HUES6 (cell line): ENCODE measurements around the gene IFITM5.
"Not testable (repeated sequence)": the region's sequence is repeated elsewhere in the genome, so short reads cannot be mapped to it uniquely, and the experiment has no call there.

Source experiments
- H3K27ac ChIP-seq: 2 replicates; pipeline ENCODE4 v1.7.0; 2013; ENCODE audit warnings: low read depth, mild to moderate bottlenecking, low read length, inconsistent platforms
- H3K27me3 ChIP-seq: 2 replicates; pipeline ENCODE4 v1.6.1; 2013; ENCODE audit warnings: low read length; ENCODE audit not compliant: control insufficient read depth, insufficient read depth
- H3K36me3 ChIP-seq: 2 replicates; pipeline ENCODE4 v1.6.1; 2013; ENCODE audit warnings: low read length; ENCODE audit not compliant: control insufficient read depth, insufficient read depth
- H3K4me1 ChIP-seq: 2 replicates; pipeline ENCODE4 v1.6.1; 2013; ENCODE audit warnings: low read length; ENCODE audit not compliant: control insufficient read depth, insufficient read depth
- H3K4me3 ChIP-seq: 2 replicates; pipeline ENCODE4 v1.5.1; 2013; ENCODE audit warnings: low read depth, low read length
- H3K9ac ChIP-seq: one replicate; pipeline ENCODE4 v1.6.1; 2013; ENCODE audit warnings: mild to moderate bottlenecking, low read length
- H3K9me3 ChIP-seq: 2 replicates; pipeline ENCODE4 v1.6.1; 2013; ENCODE audit warnings: low read depth, low read length; ENCODE audit not compliant: control insufficient read depth, insufficient read depth

Gene IFITM5

DNA sequence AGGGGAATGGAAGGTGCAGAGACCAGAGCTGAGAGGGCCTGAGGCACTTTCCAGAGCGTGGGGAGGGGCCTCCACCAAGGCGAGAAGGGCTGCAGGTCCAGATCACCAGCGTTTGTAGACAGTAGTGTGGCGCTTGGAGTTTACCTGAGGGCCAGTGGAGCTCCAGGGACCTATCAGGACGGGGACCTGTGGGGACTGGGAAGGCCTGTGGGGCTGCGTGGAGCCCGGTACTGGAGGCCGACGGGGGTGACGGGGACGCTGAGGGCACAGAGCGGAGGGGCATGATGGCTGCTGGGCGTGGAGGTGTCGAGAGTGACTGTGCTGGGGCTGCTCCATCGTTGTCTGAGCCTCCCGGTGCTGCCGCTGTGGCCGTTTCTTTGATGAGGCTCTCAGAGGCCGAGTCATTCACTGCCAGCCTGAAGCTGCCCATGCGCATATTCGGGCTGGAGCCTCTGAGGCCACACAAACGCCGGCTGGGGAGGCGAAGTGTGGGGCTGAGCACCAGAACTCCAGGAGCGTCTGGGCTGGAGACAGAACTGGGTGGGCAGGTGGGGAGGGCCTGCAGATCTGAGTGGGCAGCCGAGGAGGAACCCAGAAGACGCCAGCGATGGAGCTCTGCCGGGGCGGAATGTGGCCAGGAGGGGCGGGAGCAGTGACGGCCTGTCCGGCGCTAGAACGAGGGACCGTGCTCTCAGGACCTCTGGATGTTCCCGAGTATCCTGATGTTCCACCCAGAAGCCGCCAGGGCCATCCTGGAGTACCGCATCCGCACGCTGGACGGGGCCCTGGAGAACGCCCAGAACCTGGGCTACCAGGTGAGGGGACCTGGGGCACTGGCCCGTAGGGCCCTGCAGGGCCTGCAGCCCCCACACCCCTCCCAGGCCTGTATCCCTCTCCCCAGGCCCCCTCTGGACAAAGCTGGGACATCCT, 7.8 kb downstream of the IFITM5 start:
- Histone ChIP-seq H3K36me3 (peaks cover 31% of the 10 kb centered on the region), H3K4me3 (no peak overlapping the region; the same call in 1 of the 2 replicates), H3K9me3 (no peaks in the 10 kb centered on the region), H3K4me1 (peaks cover 39% of the 10 kb centered on the region), H3K9ac (peak overlapping the region; percentile 5), H3K27ac (no peak overlapping the region), H3K27me3 (peaks cover 18% of the 10 kb centered on the region)

DNA sequence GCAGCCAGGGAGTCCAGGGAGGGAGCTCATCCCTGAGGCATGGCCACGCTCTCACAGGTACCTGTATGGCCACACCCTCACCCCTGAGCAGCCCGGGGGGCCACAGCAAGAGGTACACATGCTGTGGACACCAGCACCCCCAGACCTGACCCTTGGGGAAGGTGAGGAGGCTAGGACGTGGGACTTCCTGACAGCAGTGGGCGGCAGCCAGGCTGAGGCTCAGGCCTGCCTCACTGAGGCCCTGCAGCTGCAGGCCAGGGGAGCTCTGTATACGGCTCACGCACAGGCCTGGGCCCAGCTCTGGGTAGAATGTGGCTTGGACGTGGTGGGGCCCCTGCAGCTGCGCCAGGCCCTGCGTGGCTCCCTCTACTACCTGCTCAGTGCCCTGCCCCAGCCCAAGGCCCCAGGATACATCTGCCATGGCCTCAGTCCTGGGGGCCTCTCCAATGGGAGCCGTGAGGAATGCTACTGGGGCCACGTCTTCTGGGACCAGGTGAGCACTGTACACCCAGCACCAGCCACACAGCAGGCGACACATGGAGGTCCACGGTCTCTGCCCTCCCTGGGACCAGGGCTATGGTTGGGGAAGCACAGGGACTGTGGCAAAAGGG, 8.6 kb downstream of the IFITM5 start:
- peaks cover 30% of the 10 kb centered on the region for H3K36me3 ChIP-seq
- peaks cover 21% of the 10 kb centered on the region for H3K27me3 ChIP-seq
- H3K4me3 ChIP-seq: no peak overlapping the region; the same call in 1 of the 2 replicates
- no peaks in the 10 kb centered on the region for H3K9me3 ChIP-seq
- no peak overlapping the region for H3K27ac ChIP-seq
- H3K9ac ChIP-seq: peak overlapping the region; percentile 5
- peaks cover 39% of the 10 kb centered on the region for H3K4me1 ChIP-seq

DNA sequence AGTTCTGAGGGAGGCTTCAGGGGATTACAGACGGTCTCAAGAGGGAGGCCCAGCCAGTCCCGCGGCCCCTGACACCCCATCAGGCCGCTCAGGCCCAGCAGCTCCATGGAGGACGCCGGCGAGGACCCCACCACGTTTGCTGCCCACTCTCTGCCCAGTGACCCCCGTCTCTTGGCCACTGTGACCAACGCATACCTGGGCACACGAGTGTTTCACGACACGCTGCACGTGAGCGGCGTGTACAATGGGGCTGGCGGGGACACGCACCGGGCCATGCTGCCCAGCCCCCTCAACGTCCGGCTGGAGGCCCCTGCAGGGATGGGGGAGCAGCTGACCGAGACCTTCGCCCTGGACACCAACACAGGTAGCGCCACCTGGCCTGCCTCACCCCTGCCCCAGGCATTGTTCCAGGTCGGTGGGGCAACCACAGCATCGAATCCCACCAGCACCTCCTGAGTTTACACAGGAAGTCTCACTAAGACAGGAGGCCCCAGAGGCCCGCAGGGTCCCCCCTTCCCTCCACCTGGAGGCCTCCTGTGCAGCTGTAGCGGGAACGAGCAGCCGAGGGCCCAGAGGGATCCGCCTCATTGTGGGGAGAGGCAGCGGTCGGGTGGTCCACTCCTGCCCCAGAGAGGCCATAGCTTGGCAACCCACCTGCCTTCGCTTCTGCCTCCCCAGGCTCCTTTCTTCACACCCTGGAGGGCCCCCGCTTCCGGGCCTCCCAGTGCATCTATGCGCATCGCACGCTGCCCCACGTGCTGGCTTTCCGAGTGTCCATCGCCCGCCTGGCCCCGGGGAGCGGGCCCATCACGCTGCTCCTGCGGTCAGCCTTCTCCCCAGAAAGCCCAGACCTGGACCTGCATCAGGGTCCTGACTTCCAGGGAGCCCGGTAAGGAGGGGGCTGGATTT, 9.4 kb downstream of the IFITM5 start:
- peaks cover 21% of the 10 kb centered on the region for H3K27me3 ChIP-seq
- peak overlapping the region; percentile 43 for H3K4me3 ChIP-seq
- no peak overlapping the region for H3K27ac ChIP-seq
- peaks cover 26% of the 10 kb centered on the region for H3K36me3 ChIP-seq
- H3K4me1 ChIP-seq: peaks cover 39% of the 10 kb centered on the region
- no peaks in the 10 kb centered on the region for H3K9me3 ChIP-seq
- peak overlapping the region; percentile 36 for H3K9ac ChIP-seq

DNA sequence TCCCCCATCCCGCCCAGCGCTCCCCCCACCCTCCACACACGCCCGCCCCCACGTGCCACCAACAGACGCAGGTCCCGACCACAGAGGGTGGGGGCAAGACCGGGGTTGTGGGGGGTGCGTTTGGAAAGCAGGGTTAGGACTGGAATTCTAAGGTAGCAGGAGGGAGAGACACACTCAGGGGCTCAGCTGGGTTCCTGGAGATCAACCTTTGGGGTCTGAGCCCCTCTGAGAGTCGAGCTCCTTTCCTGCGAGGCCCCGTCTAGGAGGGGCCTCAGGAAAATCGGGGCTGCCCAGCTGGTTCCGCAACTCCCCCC, 10.0 kb downstream of the IFITM5 start:
- no peak overlapping the region for H3K9ac ChIP-seq
- H3K4me1 ChIP-seq: peaks cover 40% of the 10 kb centered on the region
- H3K27me3 ChIP-seq: peaks cover 21% of the 10 kb centered on the region
- no peak overlapping the region for H3K27ac ChIP-seq
- no peaks in the 10 kb centered on the region for H3K9me3 ChIP-seq
- peak overlapping the region; percentile 43 for H3K4me3 ChIP-seq
- peaks cover 20% of the 10 kb centered on the region for H3K36me3 ChIP-seq

DNA sequence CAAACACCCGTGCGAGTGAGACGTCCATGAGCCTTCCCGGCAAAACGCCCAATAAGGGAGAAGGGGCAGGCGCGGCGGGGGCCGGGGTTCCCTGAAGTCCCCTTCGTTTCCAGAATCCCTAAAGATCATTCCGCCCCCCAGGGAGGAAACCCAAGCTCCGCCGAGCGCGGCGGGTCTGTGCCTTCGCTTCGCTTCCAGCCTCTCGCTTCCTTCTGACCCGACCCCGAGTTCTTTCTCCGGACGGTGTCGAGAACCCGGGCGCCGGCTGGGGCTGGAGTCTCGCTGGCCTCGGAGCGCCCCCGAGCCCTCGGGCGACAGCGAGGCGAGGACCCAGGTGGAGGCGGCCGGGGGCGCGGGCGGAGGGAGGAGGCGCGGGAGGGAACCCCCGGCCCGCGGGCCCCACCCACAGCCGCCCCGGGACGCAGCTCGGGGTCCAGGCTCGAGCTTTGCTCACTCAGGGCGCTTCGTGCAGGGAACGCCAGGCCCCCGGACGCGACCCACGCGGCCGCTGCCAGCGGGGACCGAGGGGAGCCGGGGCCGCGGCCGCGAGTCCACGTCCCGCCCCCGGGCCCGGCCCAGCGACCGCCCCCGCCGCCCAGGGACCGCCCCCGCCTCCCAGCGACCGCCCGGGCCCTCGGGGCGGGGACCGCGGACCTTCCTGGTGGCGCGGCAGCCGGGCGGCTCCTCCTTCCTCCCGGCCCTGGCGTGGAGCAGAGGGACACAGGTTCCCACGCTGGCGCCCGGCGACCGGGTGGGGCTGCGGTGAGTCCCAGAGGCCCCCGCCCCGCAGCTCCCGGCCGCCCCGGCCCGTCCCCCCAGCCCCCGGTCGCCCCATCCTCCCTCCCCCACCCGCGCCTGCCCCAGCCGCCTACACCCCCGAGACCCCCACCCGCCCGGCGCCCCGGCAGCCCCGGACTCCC, 10.6 kb downstream of the IFITM5 start, which contains the start of gene PGGHG:
TSS of gene PGGHG (plus strand) at position 649 of the 920 bp plus-strand sequence. CDS start 691 bp downstream, outside the sequence.
- H3K36me3 ChIP-seq: peaks cover 14% of the 10 kb centered on the region
- H3K4me1 ChIP-seq: peaks cover 46% of the 10 kb centered on the region
- H3K9ac ChIP-seq: peak within 1 kb of the TSS; percentile 36
- H3K9me3 ChIP-seq: no peaks in the 10 kb centered on the region
- peak within 1 kb of the TSS; percentile 64 for H3K4me3 ChIP-seq
- H3K27ac ChIP-seq: no peak within 1 kb of the TSS
- H3K27me3 ChIP-seq: peaks cover 21% of the 10 kb centered on the region

DNA sequence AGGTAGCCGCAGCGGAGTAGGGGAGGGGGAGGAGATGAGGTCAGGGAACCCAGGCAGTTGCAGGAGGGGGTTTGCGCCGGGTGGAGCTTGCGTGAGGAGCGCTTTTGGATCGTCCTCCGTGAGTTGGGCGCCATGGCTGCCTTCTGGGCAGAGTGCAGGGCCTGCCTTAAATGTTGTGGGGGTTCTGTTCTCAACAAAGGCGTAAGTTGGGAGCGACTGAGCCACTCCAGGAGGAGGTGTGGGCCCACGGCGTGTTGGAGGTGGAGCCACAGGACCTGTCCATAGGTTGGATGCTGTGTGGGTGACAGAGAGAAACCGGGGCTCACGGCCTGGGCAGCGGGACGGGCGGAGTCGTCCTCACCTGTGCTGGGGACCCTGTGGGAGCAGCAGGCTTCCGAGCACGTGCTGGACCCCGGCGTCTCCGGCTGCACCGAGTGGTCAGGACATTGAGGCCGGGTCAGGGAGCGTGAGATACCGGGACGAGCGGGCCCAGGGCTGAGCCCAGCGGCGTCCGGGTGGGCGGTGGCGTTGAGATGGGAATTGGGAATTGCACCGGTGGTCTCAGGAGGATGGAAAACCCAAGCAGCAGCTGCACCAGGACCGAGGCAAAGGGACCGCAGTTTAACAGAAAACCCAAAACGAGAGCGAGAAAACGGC, 11.4 kb downstream of the IFITM5 start:
- H3K27ac ChIP-seq: no peak overlapping the region
- H3K4me3 ChIP-seq: peak overlapping the region; percentile 64
- no peak overlapping the region for H3K9ac ChIP-seq
- peaks cover 46% of the 10 kb centered on the region for H3K4me1 ChIP-seq
- H3K36me3 ChIP-seq: peaks cover 6% of the 10 kb centered on the region
- peaks cover 22% of the 10 kb centered on the region for H3K27me3 ChIP-seq
- H3K9me3 ChIP-seq: no peaks in the 10 kb centered on the region

DNA sequence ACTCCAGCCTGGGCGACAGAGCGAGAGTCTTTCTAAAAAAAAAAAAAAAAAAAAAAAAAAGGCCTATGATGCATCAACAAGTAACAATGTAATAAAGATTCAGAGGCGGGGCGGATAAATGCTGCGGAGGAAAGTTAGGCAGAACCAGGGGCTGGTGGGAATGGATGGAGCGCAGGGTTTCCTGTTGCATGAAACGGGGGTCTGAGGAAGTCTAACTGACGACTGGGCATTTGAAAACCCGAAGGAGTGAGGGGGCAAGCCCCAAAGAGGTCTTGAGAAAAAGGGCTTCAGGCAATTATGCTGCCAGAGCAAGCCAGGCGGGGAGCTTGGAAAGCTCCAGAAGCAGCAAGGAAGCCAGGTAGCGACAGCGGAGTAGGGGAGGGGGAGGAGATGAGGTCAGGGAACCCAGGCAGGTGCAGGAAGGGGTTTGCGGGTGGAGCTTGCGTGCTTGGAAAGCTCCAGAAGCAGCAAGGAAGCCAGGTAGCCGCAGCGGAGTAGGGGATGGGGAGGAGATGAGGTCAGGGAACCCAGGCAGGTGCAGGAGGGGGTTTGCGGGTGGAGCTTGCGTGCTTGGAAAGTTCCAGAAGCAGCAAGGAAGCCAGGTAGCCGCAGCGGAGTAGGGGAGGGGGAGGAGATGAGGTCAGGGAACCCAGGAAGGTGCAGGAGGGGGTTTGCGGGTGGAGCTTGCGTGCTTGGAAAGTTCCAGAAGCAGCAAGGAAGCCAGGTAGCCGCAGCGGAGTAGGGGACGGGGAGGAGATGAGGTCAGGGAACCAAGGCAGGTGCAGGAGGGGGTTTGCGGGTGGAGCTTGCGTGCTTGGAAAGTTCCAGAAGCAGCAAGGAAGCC, 12.1 kb downstream of the IFITM5 start:
- not testable (repeated sequence) for H3K36me3 ChIP-seq, H3K9ac ChIP-seq, H3K9me3 ChIP-seq, H3K4me3 ChIP-seq, H3K27ac ChIP-seq
- H3K27me3 ChIP-seq: peaks cover 30% of the 10 kb centered on the region
- peaks cover 46% of the 10 kb centered on the region for H3K4me1 ChIP-seq

DNA sequence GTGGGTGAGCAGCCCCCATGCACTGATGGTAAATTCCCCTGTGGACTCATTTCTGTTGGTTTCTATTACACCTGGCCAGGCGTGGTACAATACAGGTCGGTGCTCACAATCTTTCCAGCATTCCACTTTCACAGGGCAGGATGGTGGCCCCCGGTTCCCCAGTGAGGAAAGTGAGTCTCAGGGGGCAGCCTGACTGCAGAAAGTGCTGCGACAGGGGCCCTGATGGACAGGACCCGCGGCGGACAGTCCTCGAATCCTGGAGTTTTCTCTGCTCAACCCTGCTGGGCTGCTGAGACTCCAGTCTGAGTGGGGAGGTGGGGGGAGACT, 13.5 kb downstream of the IFITM5 start:
- peaks cover 43% of the 10 kb centered on the region for H3K27me3 ChIP-seq
- no peaks in the 10 kb centered on the region for H3K9me3 ChIP-seq
- no peak overlapping the region for H3K9ac ChIP-seq
- H3K36me3 ChIP-seq: no peaks in the 10 kb centered on the region
- H3K4me3 ChIP-seq: no peak overlapping the region
- H3K27ac ChIP-seq: no peak overlapping the region
- peaks cover 37% of the 10 kb centered on the region for H3K4me1 ChIP-seq

DNA sequence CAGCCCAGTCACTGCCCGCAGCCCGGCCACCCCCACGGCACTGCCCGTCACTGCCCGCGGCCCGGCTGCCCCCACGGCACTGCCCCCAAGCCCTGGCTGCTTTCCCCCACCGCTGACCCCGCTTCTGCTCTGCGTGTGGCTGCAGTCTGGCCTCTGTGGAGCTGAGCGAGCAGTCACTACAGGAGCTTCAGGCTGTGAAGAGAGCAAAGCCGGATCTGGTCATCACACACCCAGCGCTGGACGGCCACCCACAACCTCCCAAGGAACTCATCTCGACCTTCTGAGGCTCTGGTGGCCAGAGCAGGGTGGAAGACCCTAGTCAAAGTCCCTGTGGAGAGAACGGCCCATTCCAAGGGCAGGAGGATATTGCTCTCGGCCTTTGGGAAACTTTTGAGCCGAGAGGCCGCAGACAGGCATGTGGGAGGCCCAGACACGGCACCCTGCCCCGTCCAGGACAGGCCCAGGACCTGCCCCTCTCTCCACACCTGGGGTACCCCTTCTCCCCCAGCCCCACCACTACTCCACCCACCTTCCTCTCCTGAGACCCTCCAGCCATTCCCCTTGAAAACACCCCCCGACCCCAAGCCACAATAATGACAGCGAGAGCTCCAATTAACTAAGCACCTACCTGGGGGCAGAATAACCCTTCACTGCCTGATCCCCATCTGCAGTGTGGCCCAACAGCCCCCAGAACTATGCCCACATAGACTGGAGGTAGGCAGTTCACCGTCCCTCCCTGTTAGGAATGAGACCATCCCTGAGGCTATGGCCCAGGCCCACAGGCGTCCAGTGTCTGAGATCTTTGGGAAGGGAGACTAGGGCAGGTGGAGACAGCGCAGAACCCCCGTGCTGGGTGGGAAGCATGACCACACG, 14.1 kb downstream of the IFITM5 start:
- Histone ChIP-seq H3K36me3 (no peaks in the 10 kb centered on the region), H3K27ac (no peak overlapping the region), H3K27me3 (peaks cover 49% of the 10 kb centered on the region), H3K4me3 (no peak overlapping the region), H3K9me3 (no peaks in the 10 kb centered on the region), H3K4me1 (peaks cover 31% of the 10 kb centered on the region), H3K9ac (no peak overlapping the region)
